Stimulated activated effector memory CD8-positive, alpha-beta T cell treated with anti-CD3 and anti-CD28 coated beads, Interleukin-12 subunit alpha, Interleukin-12 subunit beta, amount 100 ng/mL, for 72 hours (primary cell): ENCODE data around the gene CFL1.

Experiments
- ATAC-seq: fragments of 150-1000 bp; cut with Tn5 transposase; 2 replicates; pipeline ENCODE4 v1.10.0; 2021
- DNase-seq, 2 donors: peaks; one replicate each; pipeline ENCODE4 v3.0.0; 2021 to 2022; ENCODE audit warnings: low spot score in 2 of 2
- H3K27ac Mint-ChIP-seq: one replicate; pipeline ENCODE4 v1.8.0; 2022; ENCODE audit warnings: mild to moderate bottlenecking, mixed read lengths
- H3K36me3 Mint-ChIP-seq: one replicate; pipeline ENCODE4 v1.8.0; 2022; ENCODE audit warnings: mild to moderate bottlenecking, mixed read lengths
- H3K4me1 Mint-ChIP-seq: one replicate; pipeline ENCODE4 v1.8.0; 2022; ENCODE audit warnings: mixed read lengths
- H3K4me3 Mint-ChIP-seq: one replicate; pipeline ENCODE4 v1.8.0; 2022; ENCODE audit warnings: mild to moderate bottlenecking, mixed read lengths
- H3K9me3 Mint-ChIP-seq: one replicate; pipeline ENCODE4 v1.8.0; 2022; ENCODE audit warnings: mixed read lengths

CFL1 gene

GRCh38 chr11:65882120-65883057 is 24.4 kb upstream of the CFL1 start:
- H3K36me3 Mint-ChIP-seq, result peaks cover 78% of the 10 kb centered on the region
- H3K9me3 Mint-ChIP-seq, result no peaks in the 10 kb centered on the region
- H3K27ac Mint-ChIP-seq, result peak overlapping the region; percentile 97
- peak overlapping the region; percentile 85 for H3K4me3 Mint-ChIP-seq
- peaks cover 66% of the 10 kb centered on the region for H3K4me1 Mint-ChIP-seq
- ATAC-seq, result no peak
- DNase-seq, result no peak

GRCh38 chr11:65880844-65881421 is 23.0 kb upstream of the CFL1 start:
- peaks cover 63% of the 10 kb centered on the region for H3K4me1 Mint-ChIP-seq
- DNase-seq, result peak in 1 of 2 donors; percentile 77
- H3K36me3 Mint-ChIP-seq, result peaks cover 63% of the 10 kb centered on the region
- peak overlapping the region; percentile 85 for H3K4me3 Mint-ChIP-seq
- peak overlapping the region; percentile 97 for H3K27ac Mint-ChIP-seq
- ATAC-seq, result peak; percentile 48
- H3K9me3 Mint-ChIP-seq, result no peaks in the 10 kb centered on the region

GRCh38 chr11:65880027-65880426 is 22.0 kb upstream of the CFL1 start:
- DNase-seq (no peak), ATAC-seq (no peak)
- Mint-ChIP-seq H3K9me3 (no peaks in the 10 kb centered on the region), H3K36me3 (peaks cover 54% of the 10 kb centered on the region), H3K4me1 (peaks cover 60% of the 10 kb centered on the region), H3K27ac (peak overlapping the region; percentile 97), H3K4me3 (peak overlapping the region; percentile 85)

GRCh38 chr11:65879617-65880016 is 21.6 kb upstream of the CFL1 start, which contains the start of gene CTSW:
TSS of gene CTSW (plus strand) at chr11:65879837. CDS start at chr11:65879855, 18 bp downstream.
- peak; percentile 66 for ATAC-seq
- Mint-ChIP-seq H3K36me3 (peaks cover 50% of the 10 kb centered on the region), H3K4me3 (peak within 1 kb of the TSS; percentile 85), H3K4me1 (peaks cover 55% of the 10 kb centered on the region), H3K9me3 (no peaks in the 10 kb centered on the region), H3K27ac (peak within 1 kb of the TSS; percentile 97)
- DNase-seq, result peak in 1 of 2 donors; percentile 72

GRCh38 chr11:65873318-65874156 is 15.6 kb upstream of the CFL1 start:
- H3K9me3 Mint-ChIP-seq, result no peaks in the 10 kb centered on the region
- peak overlapping the region; percentile 95 for H3K27ac Mint-ChIP-seq
- ATAC-seq (peak; percentile 85), DNase-seq (peak; percentile 99 to 100)
- H3K4me3 Mint-ChIP-seq, result peak overlapping the region; percentile 95
- H3K36me3 Mint-ChIP-seq, result peaks cover 11% of the 10 kb centered on the region
- peaks cover 43% of the 10 kb centered on the region for H3K4me1 Mint-ChIP-seq

- Mint-ChIP-seq H3K9me3 (no peaks in the 10 kb centered on the region), H3K36me3 (peaks cover 17% of the 10 kb centered on the region), H3K4me1 (peaks cover 37% of the 10 kb centered on the region), H3K27ac (peak within 1 kb of the TSS; percentile 95), H3K4me3 (peak within 1 kb of the TSS; percentile 95)
- DNase-seq (no peak), ATAC-seq (no peak)
Measured at GRCh38 chr11:65872586-65873317, 14.8 kb upstream of the CFL1 start, which contains the start of gene EFEMP2. TSS of gene EFEMP2 (minus strand) at chr11:65872800. CDS start at chr11:65872354, 446 bp downstream.

GRCh38 chr11:65871811-65872548 is 14.0 kb upstream of the CFL1 start:
- DNase-seq (no peak), ATAC-seq (no peak)
- Mint-ChIP-seq H3K4me1 (peaks cover 30% of the 10 kb centered on the region), H3K27ac (no peak overlapping the region), H3K9me3 (no peaks in the 10 kb centered on the region), H3K4me3 (peak overlapping the region; percentile 37), H3K36me3 (peaks cover 21% of the 10 kb centered on the region)

- no peak for ATAC-seq
- Mint-ChIP-seq H3K36me3 (peaks cover 31% of the 10 kb centered on the region), H3K4me1 (peaks cover 25% of the 10 kb centered on the region), H3K4me3 (peak overlapping the region; percentile 37), H3K9me3 (no peaks in the 10 kb centered on the region), H3K27ac (no peak overlapping the region)
- DNase-seq, result no peak
Measured at GRCh38 chr11:65870706-65871681, 13.0 kb upstream of the CFL1 start.

- H3K9me3 Mint-ChIP-seq, result no peaks in the 10 kb centered on the region
- ATAC-seq (no peak), DNase-seq (no peak)
- peaks cover 27% of the 10 kb centered on the region for H3K4me1 Mint-ChIP-seq
- H3K36me3 Mint-ChIP-seq, result peaks cover 38% of the 10 kb centered on the region
- peak overlapping the region; percentile 83 for H3K27ac Mint-ChIP-seq
- no peak overlapping the region for H3K4me3 Mint-ChIP-seq
Measured at GRCh38 chr11:65870307-65870658, 12.3 kb upstream of the CFL1 start.

- ATAC-seq (no peak), DNase-seq (no peak)
- Mint-ChIP-seq H3K36me3 (peaks cover 43% of the 10 kb centered on the region), H3K4me1 (peaks cover 31% of the 10 kb centered on the region), H3K9me3 (no peaks in the 10 kb centered on the region), H3K4me3 (no peak overlapping the region), H3K27ac (peak overlapping the region; percentile 83)
Measured at GRCh38 chr11:65869643-65870306, 11.8 kb upstream of the CFL1 start.

- DNase-seq (no peak), ATAC-seq (no peak)
- Mint-ChIP-seq H3K4me3 (no peak overlapping the region), H3K9me3 (no peaks in the 10 kb centered on the region), H3K4me1 (peaks cover 31% of the 10 kb centered on the region), H3K36me3 (peaks cover 52% of the 10 kb centered on the region), H3K27ac (no peak overlapping the region)
Measured at GRCh38 chr11:65868907-65869306, 10.9 kb upstream of the CFL1 start.

- peaks cover 52% of the 10 kb centered on the region for H3K36me3 Mint-ChIP-seq
- no peak for DNase-seq
- no peak overlapping the region for H3K27ac Mint-ChIP-seq
- no peaks in the 10 kb centered on the region for H3K9me3 Mint-ChIP-seq
- peaks cover 33% of the 10 kb centered on the region for H3K4me1 Mint-ChIP-seq
- H3K4me3 Mint-ChIP-seq, result no peak overlapping the region
- no peak for ATAC-seq
Measured at GRCh38 chr11:65868076-65868667, 10.2 kb upstream of the CFL1 start.
